GM12874 (cell line): ENCODE data around the gene B4GALT5.

Source experiments
- TF ChIP-seq, protein P1 (sequence below): IDR thresholded peaks from 2 replicates; pipeline ENCODE4 v1.5.1; 2011; ENCODE audit warnings: low read depth, mild to moderate bottlenecking, control low read depth, low read length, moderate library complexity; ENCODE audit not compliant: insufficient read depth

Gene B4GALT5

DNA sequence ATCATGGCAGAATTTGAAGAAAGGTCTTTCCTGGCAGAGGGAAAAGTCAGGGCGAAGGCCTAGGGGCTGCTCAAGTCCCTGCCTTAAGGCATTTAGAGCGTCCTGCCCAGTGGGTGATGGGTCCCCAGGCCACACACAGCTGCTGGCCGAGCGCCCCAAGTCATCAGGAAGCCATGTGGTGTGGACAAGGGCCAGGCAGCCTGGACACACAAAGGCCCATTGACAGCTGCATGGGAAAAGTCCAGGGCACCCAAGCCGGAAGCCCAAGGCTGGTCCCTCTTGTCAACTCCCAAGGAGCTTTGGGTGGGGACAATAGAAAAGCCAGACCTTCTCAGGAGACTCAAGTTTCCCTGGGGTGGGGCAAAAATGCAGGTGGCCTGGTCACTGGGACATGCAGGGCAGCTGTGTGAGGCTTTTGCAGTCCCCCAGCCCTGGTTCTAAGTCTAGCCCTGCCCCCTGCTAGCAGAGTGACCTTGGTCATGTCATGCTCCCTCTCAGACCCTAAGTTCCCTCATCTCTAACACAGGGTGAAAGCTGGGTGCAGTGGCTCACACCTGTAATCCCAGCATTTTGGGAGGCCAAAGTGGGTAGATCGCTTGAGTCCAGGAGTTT lies 101.4 kb downstream of the B4GALT5 start:
- TF ChIP-seq, protein P1, sequence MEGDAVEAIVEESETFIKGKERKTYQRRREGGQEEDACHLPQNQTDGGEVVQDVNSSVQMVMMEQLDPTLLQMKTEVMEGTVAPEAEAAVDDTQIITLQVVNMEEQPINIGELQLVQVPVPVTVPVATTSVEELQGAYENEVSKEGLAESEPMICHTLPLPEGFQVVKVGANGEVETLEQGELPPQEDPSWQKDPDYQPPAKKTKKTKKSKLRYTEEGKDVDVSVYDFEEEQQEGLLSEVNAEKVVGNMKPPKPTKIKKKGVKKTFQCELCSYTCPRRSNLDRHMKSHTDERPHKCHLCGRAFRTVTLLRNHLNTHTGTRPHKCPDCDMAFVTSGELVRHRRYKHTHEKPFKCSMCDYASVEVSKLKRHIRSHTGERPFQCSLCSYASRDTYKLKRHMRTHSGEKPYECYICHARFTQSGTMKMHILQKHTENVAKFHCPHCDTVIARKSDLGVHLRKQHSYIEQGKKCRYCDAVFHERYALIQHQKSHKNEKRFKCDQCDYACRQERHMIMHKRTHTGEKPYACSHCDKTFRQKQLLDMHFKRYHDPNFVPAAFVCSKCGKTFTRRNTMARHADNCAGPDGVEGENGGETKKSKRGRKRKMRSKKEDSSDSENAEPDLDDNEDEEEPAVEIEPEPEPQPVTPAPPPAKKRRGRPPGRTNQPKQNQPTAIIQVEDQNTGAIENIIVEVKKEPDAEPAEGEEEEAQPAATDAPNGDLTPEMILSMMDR: no peak

DNA sequence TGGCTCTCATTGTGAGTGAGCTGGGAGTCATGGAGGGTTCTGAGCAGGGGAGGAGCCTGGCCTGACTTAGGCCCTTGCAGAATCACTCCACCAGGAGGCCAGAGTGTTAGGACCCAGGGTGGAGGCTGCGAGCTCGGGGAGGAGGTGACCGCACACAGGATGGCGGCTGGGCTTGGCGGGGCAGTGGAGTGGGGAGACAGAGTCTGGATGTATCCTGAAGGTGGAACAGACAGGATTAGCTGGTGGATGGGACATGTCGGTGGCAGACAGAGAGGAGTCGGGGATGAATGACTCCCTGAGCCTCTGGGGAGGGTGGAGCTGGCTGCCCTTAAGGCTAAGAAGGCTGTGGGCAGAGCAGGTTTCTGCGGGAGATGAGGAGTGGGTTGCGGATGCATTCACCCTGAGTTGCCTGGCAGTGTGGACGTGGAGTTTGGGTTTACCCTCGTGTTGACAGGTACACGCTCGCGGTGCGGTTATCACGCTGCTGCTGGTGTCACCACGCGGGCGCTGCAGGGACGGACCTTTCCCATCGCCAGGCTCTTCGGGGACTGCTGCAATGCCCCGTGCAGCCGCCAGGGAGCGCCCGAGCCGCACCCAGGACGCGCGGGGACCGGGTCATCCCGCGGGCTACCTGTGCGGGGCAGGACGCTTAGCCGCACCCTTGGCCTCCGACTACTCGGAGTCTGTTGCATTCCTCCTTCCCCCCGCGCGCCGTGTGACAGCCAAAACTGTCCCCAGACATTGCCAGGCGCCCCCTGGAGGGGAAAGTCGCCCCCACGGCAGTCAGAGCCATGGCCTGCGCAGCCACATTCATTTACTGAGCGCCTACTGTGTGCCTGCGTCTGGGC lies 102.8 kb downstream of the B4GALT5 start:
- TF ChIP-seq, protein P1: peak; percentile 100

DNA sequence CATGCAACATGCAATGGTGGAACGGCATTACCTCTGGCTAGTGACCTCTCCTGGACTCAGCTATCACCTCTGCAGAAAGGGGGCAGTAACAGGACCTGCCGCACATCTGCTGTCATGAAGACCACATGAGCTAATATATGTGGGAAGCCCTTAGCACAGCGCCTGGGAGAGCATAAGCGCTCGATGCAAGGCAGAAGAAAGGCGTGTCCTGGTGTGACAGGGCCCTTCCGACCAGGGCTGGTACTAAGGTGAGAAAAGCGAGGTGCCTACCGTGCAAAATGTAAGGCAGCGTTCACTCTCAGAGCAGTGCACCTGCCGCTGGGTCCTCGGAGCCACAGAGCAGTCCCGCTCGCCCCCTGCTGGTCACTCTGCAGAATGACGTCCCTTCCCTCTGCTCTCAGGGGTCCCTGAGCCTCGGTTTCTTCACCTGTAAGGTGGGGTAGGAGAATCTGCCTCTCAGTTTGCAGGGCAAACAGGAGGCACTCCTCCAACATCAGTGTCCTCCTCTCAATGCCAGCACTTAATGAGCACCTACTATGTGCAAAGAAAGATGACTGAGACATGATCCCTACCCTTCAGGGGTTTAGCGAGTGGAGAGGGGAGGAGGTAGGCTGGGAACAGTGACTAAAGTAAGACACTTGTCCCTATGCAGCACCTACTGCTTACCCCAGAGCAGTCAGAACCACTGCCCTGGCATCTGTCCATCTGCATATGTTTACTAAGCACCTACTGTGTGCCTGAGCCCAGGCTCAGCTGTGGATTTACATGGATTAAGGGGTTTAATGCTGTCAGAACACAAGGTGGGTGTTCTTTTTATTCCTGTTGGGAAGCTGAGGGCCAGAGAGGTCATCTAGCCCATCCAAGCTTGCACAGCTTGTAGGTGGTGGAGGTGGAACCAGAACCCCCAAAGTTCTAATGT lies 104.7 kb downstream of the B4GALT5 start:
- TF ChIP-seq, protein P1: peak; percentile 98

DNA sequence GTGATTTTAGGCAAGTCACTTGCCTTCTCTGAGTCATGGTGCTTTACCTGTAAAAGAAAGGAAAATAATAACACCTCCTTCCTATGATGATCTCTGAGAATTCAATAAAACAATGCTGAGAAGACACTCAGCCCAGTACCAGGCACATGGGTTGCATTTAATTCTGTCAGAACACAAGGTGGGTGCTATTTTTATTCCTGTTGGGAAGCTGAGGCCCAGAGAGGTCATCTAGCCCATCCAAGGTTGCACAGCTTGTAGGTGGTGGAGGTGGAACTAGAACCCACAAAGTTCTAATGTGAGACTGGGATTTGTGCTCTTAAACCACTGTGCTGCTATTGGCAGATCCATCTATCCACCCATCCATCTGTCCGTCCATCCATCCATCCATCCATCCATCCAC lies 106.1 kb downstream of the B4GALT5 start:
- TF ChIP-seq, protein P1: no peak

DNA sequence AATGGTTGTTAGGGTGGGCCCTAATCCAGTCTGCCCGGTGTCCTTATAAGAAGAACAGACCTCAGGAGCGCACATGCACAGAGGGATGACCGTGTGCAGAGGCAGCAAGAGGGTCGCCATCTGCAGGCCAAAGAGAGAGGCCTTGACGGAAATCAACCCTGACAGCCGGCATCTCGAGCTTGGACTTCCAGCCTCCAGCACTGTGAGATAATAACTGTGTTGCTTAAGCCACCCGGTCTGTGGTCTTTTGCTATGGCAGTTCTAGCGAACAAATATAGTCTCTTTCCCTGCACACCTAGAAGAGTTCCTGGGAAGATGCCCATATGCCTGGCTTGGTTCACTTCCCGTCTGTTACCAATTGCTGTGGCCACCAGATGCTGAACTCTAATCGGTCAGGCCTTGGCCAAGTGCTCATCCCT lies 110.5 kb downstream of the B4GALT5 start:
- TF ChIP-seq, protein P1: no peak

DNA sequence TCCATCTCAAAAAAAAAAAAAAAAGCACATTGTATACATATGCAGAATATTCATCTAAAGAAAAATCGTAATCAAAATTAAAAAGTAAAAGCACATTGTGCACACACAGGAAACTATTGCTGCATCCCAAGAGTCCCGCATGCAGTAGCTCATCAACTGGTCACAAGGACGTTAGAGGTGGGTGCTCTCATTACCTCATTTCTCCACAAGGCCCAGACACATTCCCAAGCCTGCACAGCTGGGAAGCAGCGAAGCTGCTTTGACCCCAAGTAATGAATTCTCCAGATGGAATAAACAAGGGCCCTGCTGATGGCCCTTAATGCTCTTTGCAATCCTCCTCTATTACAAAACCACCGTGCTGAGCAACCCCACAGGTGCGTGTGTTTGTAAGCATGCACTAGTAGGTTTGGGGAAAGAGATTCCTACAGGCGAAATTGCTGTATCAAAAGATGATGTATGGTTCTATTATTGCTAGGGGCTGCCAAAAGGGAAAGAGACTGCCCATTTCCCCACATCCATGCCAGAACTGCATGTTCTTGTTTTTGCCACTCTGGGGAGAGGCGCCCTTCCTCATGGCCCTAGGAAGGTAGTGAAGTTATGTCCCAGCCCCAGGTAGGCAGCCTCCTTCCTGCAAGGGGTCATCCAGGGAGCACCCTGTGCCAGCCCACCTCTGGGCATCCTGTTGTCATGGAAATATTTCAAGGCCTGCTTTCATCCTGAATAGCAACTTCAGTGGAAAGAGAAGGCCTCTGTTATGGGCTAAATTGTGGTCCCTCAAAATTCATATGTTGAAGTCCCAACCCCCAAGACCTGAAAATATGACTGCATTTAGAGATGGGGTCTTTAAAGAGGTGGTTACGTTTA lies 111.1 kb downstream of the B4GALT5 start:
- TF ChIP-seq, protein P1: no peak
